ENCODE results near the gene HCN4. TPM values are rescaled to one million over a fixed set of nuclear protein-coding genes. Genes with fewer than 3 reads are reported as not detected.

Gene HCN4
- total and polyA plus RNA-seq, 8 donors, result 0.03 to 1.7 (median 0.18) TPM; not detected in 3

DNA sequence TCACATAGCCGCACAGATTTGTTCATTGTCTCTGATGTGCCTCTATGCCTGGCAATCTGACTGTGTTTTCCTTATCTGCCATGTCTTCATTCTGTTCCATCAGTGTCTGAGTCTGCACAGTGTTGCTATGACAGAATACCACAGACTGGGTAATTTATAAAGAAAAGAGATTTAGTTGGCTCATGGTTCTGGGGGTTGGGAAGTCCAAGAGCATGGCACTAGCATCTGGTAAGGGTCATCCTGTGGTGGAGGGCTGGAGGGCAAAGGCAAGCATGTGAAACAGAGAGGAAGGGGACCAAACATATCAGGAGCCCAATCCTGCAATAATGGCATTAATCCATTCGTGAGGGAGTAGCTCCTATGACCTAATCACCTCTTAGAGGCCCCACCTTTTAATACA is 11.9 kb upstream of the HCN4 start:
- Histone ChIP-seq H3K9me3 (peaks cover 0 to 16% (median 6%) of the 10 kb centered on the region in 4 donors), H3K27me3 (peaks cover 0 to 54% (median 3%) of the 10 kb centered on the region in 3 donors), H3K36me3 (no peaks in the 10 kb centered on the region), H3K4me1 (no peaks in the 10 kb centered on the region), H3K27ac (no peak overlapping the region), H3K4me3 (no peak overlapping the region)
- 72 to 76% (median 73%) methylated on average over 2 of the region's 2 CpGs for WGBS, 5 donors
- intact Hi-C loops (cut with DNase I; ENCODE audit: low total_unique reads), result no loop called here
- no peak for DNase-seq
- TF ChIP-seq CTCF (IDR thresholded peaks at IDR 0.05) (no peak), POLR2A (IDR thresholded peaks at IDR 0.05) (no peak), POLR2AphosphoS5 (IDR thresholded peaks at IDR 0.05) (no peak), EP300 (IDR thresholded peaks at IDR 0.05) (no peak)

DNA sequence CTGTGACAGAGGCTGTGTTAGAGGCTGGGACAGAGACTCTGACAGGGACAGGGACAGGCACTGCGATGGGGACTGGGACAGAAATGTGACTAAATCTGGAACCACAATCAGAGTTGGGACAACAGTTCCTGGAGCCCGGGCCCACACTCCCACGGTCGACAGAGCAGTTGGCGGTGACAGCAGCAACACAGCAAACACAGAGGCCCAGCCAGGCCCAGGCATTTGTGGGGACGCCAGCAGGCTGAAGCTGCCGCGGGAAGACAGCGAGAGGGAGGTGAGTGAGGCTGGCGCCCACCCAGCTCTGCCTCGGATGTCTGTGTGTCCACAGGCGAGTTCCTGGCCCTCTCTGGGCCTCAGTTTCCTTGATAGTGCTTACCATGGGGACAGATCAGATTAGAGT is 9.3 kb upstream of the HCN4 start:
- TF ChIP-seq POLR2AphosphoS5 (IDR thresholded peaks at IDR 0.05), result no peak
- no peak for TF ChIP-seq POLR2A (IDR thresholded peaks at IDR 0.05)
- Histone ChIP-seq H3K4me1 (no peaks in the 10 kb centered on the region), H3K4me3 (no peak overlapping the region), H3K9me3 (peaks cover 0 to 16% (median 6%) of the 10 kb centered on the region in 4 donors), H3K36me3 (no peaks in the 10 kb centered on the region), H3K27me3 (peaks cover 0 to 63% (median 9%) of the 10 kb centered on the region in 3 donors), H3K27ac (no peak overlapping the region)
- intact Hi-C loops (cut with DNase I; ENCODE audit: low total_unique reads), result no loop called here
- no peak for DNase-seq
- 52 to 63% (median 58%) methylated on average over 9 to 12 of the region's 12 CpGs for WGBS, 5 donors

- 67 to 81% (median 74%) methylated on average over 6 of the region's 6 CpGs for WGBS, 5 donors
- intact Hi-C loops (cut with DNase I; ENCODE audit: low total_unique reads), result no loop called here
Measured at GRCh38 chr15:73375755-73376305, 7.1 kb upstream of the HCN4 start.

GRCh38 chr15:73375012-73375411 is 6.3 kb upstream of the HCN4 start:
- intact Hi-C loops (cut with DNase I; ENCODE audit: low total_unique reads), result no loop called here
- H3K27me3 ChIP-seq, result peaks cover 0 to 67% (median 19%) of the 10 kb centered on the region in 3 donors
- no peak for TF ChIP-seq EP300 (IDR thresholded peaks at IDR 0.05)
- TF ChIP-seq POLR2A (IDR thresholded peaks at IDR 0.05), result no peak
- TF ChIP-seq POLR2AphosphoS5 (IDR thresholded peaks at IDR 0.05), result no peak
- TF ChIP-seq CTCF (IDR thresholded peaks at IDR 0.05), result no peak

More at GRCh38 chr15:73375755-73376305, 7.1 kb upstream of the HCN4 start:
- Histone ChIP-seq H3K27ac (no peak overlapping the region), H3K27me3 (peaks cover 0 to 62% (median 11%) of the 10 kb centered on the region in 3 donors), H3K4me1 (no peaks in the 10 kb centered on the region), H3K9me3 (peaks cover 0 to 9% (median 4%) of the 10 kb centered on the region in 4 donors), H3K36me3 (no peaks in the 10 kb centered on the region), H3K4me3 (no peak overlapping the region)
- no peak for TF ChIP-seq POLR2A (IDR thresholded peaks at IDR 0.05)
- no peak for DNase-seq

DNA sequence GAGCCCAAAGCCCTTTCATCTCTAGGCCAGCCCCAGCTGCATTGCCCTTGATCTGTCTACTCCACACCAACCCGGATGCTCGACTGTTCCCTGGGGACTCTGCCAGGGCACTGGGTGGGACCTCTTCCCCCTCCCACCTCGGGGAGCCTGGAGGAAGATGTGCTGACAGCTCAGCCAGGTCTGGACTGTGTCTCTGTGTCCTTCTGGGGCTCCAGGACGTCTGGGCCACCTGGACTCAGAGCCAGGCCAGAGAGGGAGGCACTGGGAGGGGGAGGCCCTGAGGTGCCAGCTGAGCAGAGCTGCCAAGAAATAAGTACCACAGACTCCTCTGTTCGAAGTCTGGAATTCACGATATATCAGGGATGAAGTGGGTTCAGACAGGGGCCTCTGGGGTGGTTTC is 5.8 kb upstream of the HCN4 start:
- TF ChIP-seq CTCF (IDR thresholded peaks at IDR 0.05) (no peak), POLR2A (IDR thresholded peaks at IDR 0.05) (no peak), POLR2AphosphoS5 (IDR thresholded peaks at IDR 0.05) (no peak), EP300 (IDR thresholded peaks at IDR 0.05) (no peak)
- no peak overlapping the region for H3K4me3 ChIP-seq
- peaks cover 0 to 71% (median 23%) of the 10 kb centered on the region in 3 donors for H3K27me3 ChIP-seq
- no peak for DNase-seq
- 37 to 45% (median 40%) methylated on average over 6 of the region's 6 CpGs for WGBS, 5 donors
- intact Hi-C loops (cut with DNase I; ENCODE audit: low total_unique reads), result no loop called here
- H3K4me1 ChIP-seq, result peaks cover 0 to 3% (median 0%) of the 10 kb centered on the region in 4 donors
- H3K9me3 ChIP-seq, result no peaks in the 10 kb centered on the region
- H3K27ac ChIP-seq, result no peak overlapping the region
- H3K36me3 ChIP-seq, result no peaks in the 10 kb centered on the region

More at GRCh38 chr15:73375012-73375411, 6.3 kb upstream of the HCN4 start:
- H3K4me3 ChIP-seq, result no peak overlapping the region
- DNase-seq, result no peak
- no peaks in the 10 kb centered on the region for H3K36me3 ChIP-seq
- 50 to 61% (median 56%) methylated on average over 5 of the region's 5 CpGs for WGBS, 5 donors
- H3K9me3 ChIP-seq, result peaks cover 0 to 1% (median under 1%) of the 10 kb centered on the region in 4 donors
- no peak overlapping the region for H3K27ac ChIP-seq
- H3K4me1 ChIP-seq, result no peaks in the 10 kb centered on the region
